A549 (cell line): ENCODE results near the gene LGR4. TPM values are rescaled to one million over a fixed set of nuclear protein-coding genes. Genes with fewer than 3 reads are reported as not detected.

Experiments
- ATAC-seq, 2 experiments: fragments of 200-7000 bp in 1 of 2; fragments of >200 bp in 1 of 2; cut with Nextera tagmentation in 1 of 2; cut with Tn5 transposase in 1 of 2; 3 replicates each; pipeline versions ENCODE4 v1.8.0 to v1.9.1; 2018 to 2020; ENCODE audit warnings: mild to moderate bottlenecking in 1 of 2, moderate library complexity in 1 of 2
- CTCF ChIA-PET: fragments of 300-600 bp; sonication (Branson Sonifier 250); formaldehyde crosslinking; extraction: SDS; loops from one replicate; lab custom pipeline; 2021; ENCODE audit warnings: antibody characterized with exemption, inconsistent platforms; lab: Yijun Ruan, JAX
- POLR2A ChIA-PET: fragments of 350-600 bp; formaldehyde crosslinking; extraction: SDS; loops from one replicate; lab custom pipeline; 2021; ENCODE audit warnings: antibody characterized with exemption, inconsistent platforms; lab: Yijun Ruan, JAX
- DNase-seq, 2 experiments: peaks; one replicate each; pipeline versions ENCODE4 v3.0.0 to v3.0.0-alpha.2; 2011 to 2016; ENCODE audit warnings: low read depth in 1 of 2, low spot score in 1 of 2
- FAIRE-seq: peaks from 2 replicates; lab custom pipeline; 2011; peaks lifted over from hg19 to GRCh38; lab: Jason Lieb, UNC
- H3K27ac ChIP-seq, 2 experiments: fragments of >200 bp; sonication (Bioruptor Twin); formaldehyde crosslinking; 3 replicates each; pipeline ENCODE4 v1.5.1; 2016 to 2017
- H3K4me1 ChIP-seq: fragments of >200 bp; sonication (Bioruptor Twin); formaldehyde crosslinking; 3 replicates; pipeline ENCODE4 v1.6.1; 2016
- H3K4me2 ChIP-seq: fragments of >200 bp; sonication (Bioruptor Twin); formaldehyde crosslinking; 3 replicates; pipeline ENCODE4 v1.6.1; 2016
- H3K4me3 ChIP-seq: fragments of >200 bp; sonication (Bioruptor Twin); formaldehyde crosslinking; 3 replicates; pipeline ENCODE4 v1.5.1; 2016
- H3K9me3 ChIP-seq: fragments of >200 bp; sonication (Bioruptor Twin); formaldehyde crosslinking; 3 replicates; pipeline ENCODE4 v1.6.1; 2016
- CBX2 ChIP-seq: fragments of 200-600 bp; sonication (generic); IDR thresholded peaks from 2 replicates; pipeline ENCODE4 v1.6.1; 2016; ENCODE audit warnings: low read depth, mild to moderate bottlenecking, borderline replicate concordance
- FOSL2 ChIP-seq, 2 experiments: fragments of 450-650 bp in 1 of 2; fragments of >200 bp in 1 of 2; sonication (Bioruptor Twin) in 1 of 2; formaldehyde crosslinking; IDR thresholded peaks; 2 replicates each; pipeline versions ENCODE4 v1.5.0 to v1.6.1; 2016 to 2020; ENCODE audit warnings: mild to moderate bottlenecking in 1 of 2, moderate library complexity in 1 of 2
- HDAC2 ChIP-seq: fragments of 200-600 bp; sonication (generic); IDR thresholded peaks from 2 replicates; pipeline ENCODE4 v1.6.1; 2016
- HOXB13 ChIP-seq: fragments of 250-450 bp; sonication (Bioruptor Pico); IDR thresholded peaks from 2 replicates; pipeline ENCODE4 v1.5.0; 2020; ENCODE audit warnings: low read depth, mild to moderate bottlenecking, moderate library complexity
- KDM5A ChIP-seq: fragments of 200-600 bp; sonication (generic); IDR thresholded peaks from 2 replicates; pipeline ENCODE4 v1.6.1; 2016; ENCODE audit warnings: antibody characterized with exemption, mild to moderate bottlenecking
- MAZ ChIP-seq: fragments of 150-350 bp; IDR thresholded peaks from 2 replicates; pipeline ENCODE4 v1.6.1; 2014; ENCODE audit warnings: antibody characterized with exemption, low read depth, low read length, borderline replicate concordance
- POLR2A ChIP-seq: IDR thresholded peaks from 2 replicates; pipeline ENCODE4 v1.6.1; 2012; ENCODE audit warnings: mild to moderate bottlenecking, low read length
- RAD21 ChIP-seq, 2 experiments: fragments of >200 bp in 1 of 2; sonication (Bioruptor Twin) in 1 of 2; formaldehyde crosslinking in 1 of 2; IDR thresholded peaks in 1 of 2; conservative IDR thresholded peaks in 1 of 2; 2 replicates in 1 of 2; 3 replicates in 1 of 2; pipeline ENCODE4 v1.6.1; 2012 to 2018; ENCODE audit warnings: inconsistent platforms in 1 of 2
- RCOR1 ChIP-seq: fragments of 150-350 bp; IDR thresholded peaks from 2 replicates; pipeline ENCODE4 v1.6.1; 2014; ENCODE audit warnings: antibody characterized with exemption, low read length, low read depth
- WGBS: methylation state at CpG from one replicate; pipeline ENCODE4 v1.1.6; 2017; ENCODE audit errors: missing lambda C conversion rate; 5-methylcytosine and 5-hydroxymethylcytosine counted together
- polyA plus RNA-seq, 4 experiments: library from polyadenylated mRNA; depleted of rRNA in 3 of 4; stranded (reverse); fragments of >200 nt; fragmentation: RNase III in 1 of 4; extraction: RNeasy Plus Mini Kit Qiagen cat#74134 plus additional on column Dnase treatment in 1 of 4; gene quantifications; 2 replicates in 3 of 4; 3 replicates in 1 of 4; pipeline ENCODE4 v1.2.3, GENCODE V29; 2011 to 2017
- TF ChIP-seq, protein P1 (sequence below): fragments of 250-450 bp; sonication (Bioruptor Pico); IDR thresholded peaks from 2 replicates; pipeline ENCODE4 v1.5.0; 2021; ENCODE audit warnings: mild to moderate bottlenecking, moderate library complexity, borderline replicate concordance
- TF ChIP-seq, protein P2 (sequence below): fragments of 450-650 bp; IDR thresholded peaks from 2 replicates; pipeline ENCODE4 v1.6.1; 2014; ENCODE audit warnings: antibody characterized with exemption
- TF ChIP-seq, protein P3 (sequence below): fragments of 150-350 bp; IDR thresholded peaks from 2 replicates; pipeline ENCODE4 v1.6.1; 2014; ENCODE audit warnings: low read depth, mild to moderate bottlenecking, low read length
- TF ChIP-seq, protein P4 (sequence below): fragments of >200 bp; sonication (Bioruptor Twin); formaldehyde crosslinking; IDR thresholded peaks from 3 replicates; pipeline ENCODE4 v1.5.1; 2016

LGR4 gene
- polyA plus RNA-seq, 2 of the 4 experiments (the other 2 are of a cell fraction), result 41.2 to 130 TPM

DNA sequence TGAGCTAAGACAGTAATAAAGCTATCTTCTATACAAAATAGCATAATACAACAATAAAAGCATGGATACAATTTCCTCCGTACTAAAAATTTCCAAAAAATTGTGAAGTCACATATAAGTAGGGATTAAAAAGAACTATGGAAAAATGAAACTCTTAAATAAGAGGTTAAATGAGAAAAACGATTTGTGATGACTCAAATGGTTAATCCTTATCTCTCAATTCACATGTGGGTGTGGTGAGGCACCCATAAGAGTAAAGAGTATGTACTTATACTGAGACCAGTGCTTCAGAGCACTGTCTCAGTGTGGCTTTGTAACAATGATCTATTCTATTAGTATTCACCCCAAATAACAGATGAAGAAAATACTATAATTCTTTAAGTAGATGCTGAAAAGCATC is 84.6 kb downstream of the LGR4 start (continued):
- TF ChIP-seq, protein P1, sequence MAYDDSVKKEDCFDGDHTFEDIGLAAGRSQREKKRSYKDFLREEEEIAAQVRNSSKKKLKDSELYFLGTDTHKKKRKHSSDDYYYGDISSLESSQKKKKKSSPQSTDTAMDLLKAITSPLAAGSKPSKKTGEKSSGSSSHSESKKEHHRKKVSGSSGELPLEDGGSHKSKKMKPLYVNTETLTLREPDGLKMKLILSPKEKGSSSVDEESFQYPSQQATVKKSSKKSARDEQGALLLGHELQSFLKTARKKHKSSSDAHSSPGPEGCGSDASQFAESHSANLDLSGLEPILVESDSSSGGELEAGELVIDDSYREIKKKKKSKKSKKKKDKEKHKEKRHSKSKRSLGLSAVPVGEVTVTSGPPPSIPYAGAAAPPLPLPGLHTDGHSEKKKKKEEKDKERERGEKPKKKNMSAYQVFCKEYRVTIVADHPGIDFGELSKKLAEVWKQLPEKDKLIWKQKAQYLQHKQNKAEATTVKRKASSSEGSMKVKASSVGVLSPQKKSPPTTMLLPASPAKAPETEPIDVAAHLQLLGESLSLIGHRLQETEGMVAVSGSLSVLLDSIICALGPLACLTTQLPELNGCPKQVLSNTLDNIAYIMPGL, result no peak
- TF ChIP-seq, protein P2, sequence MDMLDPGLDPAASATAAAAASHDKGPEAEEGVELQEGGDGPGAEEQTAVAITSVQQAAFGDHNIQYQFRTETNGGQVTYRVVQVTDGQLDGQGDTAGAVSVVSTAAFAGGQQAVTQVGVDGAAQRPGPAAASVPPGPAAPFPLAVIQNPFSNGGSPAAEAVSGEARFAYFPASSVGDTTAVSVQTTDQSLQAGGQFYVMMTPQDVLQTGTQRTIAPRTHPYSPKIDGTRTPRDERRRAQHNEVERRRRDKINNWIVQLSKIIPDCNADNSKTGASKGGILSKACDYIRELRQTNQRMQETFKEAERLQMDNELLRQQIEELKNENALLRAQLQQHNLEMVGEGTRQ, result no peak
- TF ChIP-seq RCOR1 (no peak), KDM5A (no peak)
- TF ChIP-seq, protein P3, sequence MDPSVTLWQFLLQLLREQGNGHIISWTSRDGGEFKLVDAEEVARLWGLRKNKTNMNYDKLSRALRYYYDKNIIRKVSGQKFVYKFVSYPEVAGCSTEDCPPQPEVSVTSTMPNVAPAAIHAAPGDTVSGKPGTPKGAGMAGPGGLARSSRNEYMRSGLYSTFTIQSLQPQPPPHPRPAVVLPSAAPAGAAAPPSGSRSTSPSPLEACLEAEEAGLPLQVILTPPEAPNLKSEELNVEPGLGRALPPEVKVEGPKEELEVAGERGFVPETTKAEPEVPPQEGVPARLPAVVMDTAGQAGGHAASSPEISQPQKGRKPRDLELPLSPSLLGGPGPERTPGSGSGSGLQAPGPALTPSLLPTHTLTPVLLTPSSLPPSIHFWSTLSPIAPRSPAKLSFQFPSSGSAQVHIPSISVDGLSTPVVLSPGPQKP, result no peak

DNA sequence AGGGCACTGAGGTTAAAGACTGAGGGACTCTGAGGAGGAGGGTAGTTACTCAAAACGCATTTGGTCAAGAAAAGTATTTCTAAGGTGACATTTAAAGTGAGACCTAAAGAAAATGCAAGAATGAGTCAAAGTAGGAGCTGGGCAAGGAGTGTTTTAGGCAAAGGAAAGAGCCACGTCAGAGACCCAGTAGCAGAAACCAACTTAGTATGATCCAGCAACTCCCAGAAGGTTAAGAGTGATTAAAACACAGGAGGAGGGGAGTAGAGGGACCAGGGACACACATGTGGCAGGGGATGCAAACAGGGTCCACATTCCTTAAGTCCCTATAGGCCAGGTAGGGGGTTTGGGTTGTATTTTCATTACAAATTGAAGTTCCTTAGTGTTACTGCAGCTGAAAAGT is 85.2 kb downstream of the LGR4 start:
- DNase-seq, result no peak
- Histone ChIP-seq H3K4me3 (no peak overlapping the region), H3K4me1 (peaks cover 94% of the 10 kb centered on the region), H3K27ac (peak overlapping the region; percentile 70 to 96; a peak in 4 of 6 replicates), H3K9me3 (no peaks in the 10 kb centered on the region), H3K4me2 (peak overlapping the region; percentile 90)
- no peak for ATAC-seq
- WGBS, result 31% methylated on average over 2 of the region's 2 CpGs
- POLR2A ChIA-PET, result no interaction called here
- FAIRE-seq, result no peak
- TF ChIP-seq RAD21 (conservative IDR thresholded peaks at IDR 0.05 in 1 of 2, IDR thresholded peaks at IDR 0.05 in 1 of 2) (no peak), HDAC2 (no peak)
- TF ChIP-seq, protein P4, sequence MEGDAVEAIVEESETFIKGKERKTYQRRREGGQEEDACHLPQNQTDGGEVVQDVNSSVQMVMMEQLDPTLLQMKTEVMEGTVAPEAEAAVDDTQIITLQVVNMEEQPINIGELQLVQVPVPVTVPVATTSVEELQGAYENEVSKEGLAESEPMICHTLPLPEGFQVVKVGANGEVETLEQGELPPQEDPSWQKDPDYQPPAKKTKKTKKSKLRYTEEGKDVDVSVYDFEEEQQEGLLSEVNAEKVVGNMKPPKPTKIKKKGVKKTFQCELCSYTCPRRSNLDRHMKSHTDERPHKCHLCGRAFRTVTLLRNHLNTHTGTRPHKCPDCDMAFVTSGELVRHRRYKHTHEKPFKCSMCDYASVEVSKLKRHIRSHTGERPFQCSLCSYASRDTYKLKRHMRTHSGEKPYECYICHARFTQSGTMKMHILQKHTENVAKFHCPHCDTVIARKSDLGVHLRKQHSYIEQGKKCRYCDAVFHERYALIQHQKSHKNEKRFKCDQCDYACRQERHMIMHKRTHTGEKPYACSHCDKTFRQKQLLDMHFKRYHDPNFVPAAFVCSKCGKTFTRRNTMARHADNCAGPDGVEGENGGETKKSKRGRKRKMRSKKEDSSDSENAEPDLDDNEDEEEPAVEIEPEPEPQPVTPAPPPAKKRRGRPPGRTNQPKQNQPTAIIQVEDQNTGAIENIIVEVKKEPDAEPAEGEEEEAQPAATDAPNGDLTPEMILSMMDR, result no peak
- CTCF ChIA-PET, result interaction anchor here (1.1 kb wide), 1 partner anchor 204 kb away, joined by 3 read pairs; no protein-coding TSS in a partner anchor

DNA sequence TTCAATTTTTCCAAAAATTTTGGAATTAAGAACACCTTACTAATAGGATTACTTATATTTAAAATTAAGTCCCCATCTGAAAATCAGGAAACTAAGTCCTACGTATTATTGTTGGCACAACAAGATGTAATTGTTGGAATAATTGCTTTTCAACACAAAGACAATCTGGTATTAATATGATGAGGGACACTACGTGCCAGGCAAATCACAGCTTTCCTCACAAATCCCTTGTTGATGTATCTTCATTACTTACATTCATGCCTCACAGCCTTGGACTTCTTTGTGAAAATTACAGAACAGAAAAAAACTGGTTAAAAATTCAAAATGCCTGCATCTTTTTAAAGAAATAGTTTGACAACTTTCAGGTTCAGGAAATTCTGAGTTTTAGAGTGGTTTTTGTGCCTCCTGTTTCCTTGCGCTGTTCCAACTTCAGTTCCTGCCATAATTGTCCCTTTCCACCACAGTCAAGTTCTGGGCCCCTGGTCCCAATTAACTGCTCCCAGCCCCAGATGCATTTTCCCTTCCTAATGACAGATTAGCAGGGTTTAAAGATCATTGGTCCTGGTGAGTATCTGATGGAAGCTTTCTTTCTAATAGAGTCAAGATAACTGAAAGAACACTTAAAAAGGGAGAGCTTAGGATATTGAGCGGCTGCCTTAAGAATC is 86.3 kb downstream of the LGR4 start:
- H3K27ac ChIP-seq, result peak overlapping the region; percentile 49 to 53; a peak in 4 of 6 replicates
- FAIRE-seq (no peak), DNase-seq (no peak), ATAC-seq (no peak)
- WGBS, result 85% methylated on average over 4 of the region's 4 CpGs
- POLR2A ChIA-PET, result no interaction called here
- TF ChIP-seq FOSL2 (IDR thresholded peaks at IDR 0.05), result no peak
- TF ChIP-seq FOSL2 (CRISPR knock-in tag; IDR thresholded peaks at IDR 0.05), result no peak
- no peak for TF ChIP-seq HOXB13
- TF ChIP-seq POLR2A, result no peak
- no peak for TF ChIP-seq MAZ
- TF ChIP-seq, all 56 proteins: peak for 0
- H3K9me3 ChIP-seq, result no peaks in the 10 kb centered on the region
- H3K4me3 ChIP-seq, result no peak overlapping the region
- H3K4me1 ChIP-seq, result peaks cover 94% of the 10 kb centered on the region
- CTCF ChIA-PET, result interaction anchor here (1.1 kb wide), 1 partner anchor 203 kb away, joined by 3 read pairs; no protein-coding TSS in a partner anchor
- peak overlapping the region; percentile 64 for H3K4me2 ChIP-seq

DNA sequence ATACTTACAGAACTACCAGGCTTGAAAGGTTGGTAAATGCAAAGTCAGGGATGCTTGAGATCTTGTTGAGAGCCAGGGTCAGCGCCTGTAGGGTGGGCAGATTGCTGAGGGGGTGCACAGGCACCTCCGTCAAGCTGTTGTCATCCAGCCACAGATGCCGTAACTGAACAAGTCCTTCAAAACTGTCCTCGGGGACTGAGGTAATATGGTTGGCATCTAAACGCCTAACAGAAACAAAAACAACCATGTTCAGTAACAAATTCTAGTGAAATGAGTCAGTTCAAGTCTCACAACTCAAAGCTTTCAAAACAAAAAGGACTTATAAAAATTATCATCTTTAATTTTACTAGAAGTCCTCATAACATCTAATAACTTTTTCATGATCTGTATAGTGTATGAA is 87.3 kb downstream of the LGR4 start:
- CTCF ChIA-PET, result interaction anchor here (1.2 to 2.0 kb wide), 3 partner anchors 88 to 201 kb away, joined by 3 to 8 read pairs (median 4); partner anchors contain the start of gene LGR4
- H3K4me1 ChIP-seq, result peaks cover 94% of the 10 kb centered on the region
- FAIRE-seq (no peak), ATAC-seq (peak; percentile 45 to 49; a peak in 4 of 6 replicates), DNase-seq (peak in 1 of 2 experiments; percentile 36)
- POLR2A ChIA-PET, result interaction anchor here (1.0 kb wide), 1 partner anchor 87 kb away, joined by 4 read pairs; the partner anchor contains the start of gene LGR4
- no peak for TF ChIP-seq CBX2
- TF ChIP-seq FOSL2 (IDR thresholded peaks at IDR 0.05), result no peak
- peak; percentile 20; the same call in 1 of the 2 replicates for TF ChIP-seq FOSL2 (CRISPR knock-in tag; IDR thresholded peaks at IDR 0.05)
- 22% methylated on average over 5 of the region's 5 CpGs for WGBS
- peak overlapping the region; percentile 64 for H3K4me2 ChIP-seq
- H3K4me3 ChIP-seq, result 0 out of 3 replicates have a peak overlapping the region, but pooled peaks have one; percentile 9
- no peaks in the 10 kb centered on the region for H3K9me3 ChIP-seq
- H3K27ac ChIP-seq, result peak overlapping the region; percentile 53 to 64
